ENCODE results near the gene DSCAML1.

DNA sequence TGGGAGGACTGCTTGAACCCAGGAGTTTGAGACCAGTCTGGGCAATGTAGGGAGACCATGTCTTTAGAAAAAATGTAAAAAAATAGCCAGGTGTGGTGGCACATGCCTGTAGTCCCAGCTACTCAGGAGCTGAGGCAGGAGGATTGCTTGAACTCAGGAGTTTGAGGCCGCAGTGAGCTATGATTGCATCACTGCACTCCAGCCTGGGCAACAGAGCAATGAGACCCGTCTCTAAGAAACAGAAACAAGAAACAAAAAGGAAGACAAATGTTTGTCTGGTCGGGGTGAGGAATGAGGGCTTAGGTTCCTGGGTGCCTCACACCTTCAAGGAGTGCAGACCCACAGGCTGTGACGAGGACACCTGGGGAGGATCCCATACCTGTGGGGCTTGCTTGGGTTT, 277.4 kb downstream of the DSCAML1 start:
- TF ChIP-seq PYGO2 (tag; IDR thresholded peaks at IDR 0.05) (no peak), GTF2F1 (IDR thresholded peaks at IDR 0.05; ENCODE audit: low read depth, low read length) (no peak), JUND (IDR thresholded peaks at IDR 0.05; ENCODE audit: borderline replicate concordance, low read depth, low read length) (no peak), JUND (tag; IDR thresholded peaks at IDR 0.05; ENCODE audit: borderline replicate concordance, low read depth, low read length) (no peak), PCBP1 (IDR thresholded peaks at IDR 0.05; ENCODE audit: low read depth, low read length, poor library complexity, severe bottlenecking) (no peak), SP1 (CRISPR knock-in tag; IDR thresholded peaks at IDR 0.05) (no peak), NFIX (CRISPR knock-in tag; IDR thresholded peaks at IDR 0.05; ENCODE audit: low read depth) (no peak), POLR2A (conservative IDR thresholded peaks at IDR 0.05) (no peak)
- TF ChIP-seq, protein P1, sequence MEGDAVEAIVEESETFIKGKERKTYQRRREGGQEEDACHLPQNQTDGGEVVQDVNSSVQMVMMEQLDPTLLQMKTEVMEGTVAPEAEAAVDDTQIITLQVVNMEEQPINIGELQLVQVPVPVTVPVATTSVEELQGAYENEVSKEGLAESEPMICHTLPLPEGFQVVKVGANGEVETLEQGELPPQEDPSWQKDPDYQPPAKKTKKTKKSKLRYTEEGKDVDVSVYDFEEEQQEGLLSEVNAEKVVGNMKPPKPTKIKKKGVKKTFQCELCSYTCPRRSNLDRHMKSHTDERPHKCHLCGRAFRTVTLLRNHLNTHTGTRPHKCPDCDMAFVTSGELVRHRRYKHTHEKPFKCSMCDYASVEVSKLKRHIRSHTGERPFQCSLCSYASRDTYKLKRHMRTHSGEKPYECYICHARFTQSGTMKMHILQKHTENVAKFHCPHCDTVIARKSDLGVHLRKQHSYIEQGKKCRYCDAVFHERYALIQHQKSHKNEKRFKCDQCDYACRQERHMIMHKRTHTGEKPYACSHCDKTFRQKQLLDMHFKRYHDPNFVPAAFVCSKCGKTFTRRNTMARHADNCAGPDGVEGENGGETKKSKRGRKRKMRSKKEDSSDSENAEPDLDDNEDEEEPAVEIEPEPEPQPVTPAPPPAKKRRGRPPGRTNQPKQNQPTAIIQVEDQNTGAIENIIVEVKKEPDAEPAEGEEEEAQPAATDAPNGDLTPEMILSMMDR (IDR thresholded peaks at IDR 0.05 in 2 of 3, conservative IDR thresholded peaks at IDR 0.05 in 1 of 3; ENCODE audit: insufficient read depth in 2 of 3, low read depth in 1 of 3, low read length in 3 of 3): no peak

Data from K562 (cell line).